Epithelial cell of prostate (primary cell): Measurements from ENCODE around the gene IKZF5.

ENCODE experiments used
- DNase-seq: peaks from one replicate; pipeline ENCODE4 v3.0.0-alpha.2; 2011; ENCODE audit warnings: low read depth, low spot score
- H3K27ac ChIP-seq: fragments of 450-650 bp; 2 replicates; pipeline ENCODE4 v1.5.1; 2017; ENCODE audit warnings: mild to moderate bottlenecking

IKZF5 gene

DNA sequence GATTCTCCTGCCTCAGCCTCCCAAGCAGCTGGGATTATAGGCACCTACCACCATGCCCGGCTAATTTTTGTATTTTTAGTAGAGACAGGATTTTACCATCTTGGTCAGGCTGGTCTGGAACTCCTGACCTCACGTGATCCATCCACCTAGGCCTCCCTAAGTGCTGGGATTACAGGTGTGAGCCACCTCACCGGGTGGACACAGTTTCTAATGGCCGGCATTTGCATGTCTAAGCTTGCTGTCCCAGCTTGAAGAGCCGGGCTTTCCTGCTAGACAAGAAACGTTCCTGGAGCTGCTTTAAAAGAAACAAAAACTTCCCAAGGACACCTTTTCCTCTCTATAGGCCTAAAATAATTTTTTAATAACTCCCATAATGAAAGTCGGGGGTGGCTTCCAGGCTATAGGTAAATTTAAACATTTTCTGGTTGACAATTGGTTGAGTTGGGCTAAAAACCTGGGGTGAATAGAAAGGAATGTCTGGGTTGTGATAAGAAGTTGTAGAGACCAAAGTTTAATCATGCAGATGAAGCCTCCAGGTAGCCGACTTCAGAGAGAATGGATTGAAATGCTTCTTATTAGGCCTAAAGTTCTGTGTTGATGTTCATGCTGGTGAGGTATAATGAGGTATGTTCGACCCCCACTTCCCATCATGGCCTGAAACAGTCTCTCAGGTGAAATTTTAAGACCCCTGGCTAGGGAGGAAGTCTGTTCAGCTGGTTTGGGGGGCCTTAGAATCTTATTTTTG, 9.0 kb upstream of the IKZF5 start:
- peak; percentile 12 for DNase-seq
- no peak overlapping the region for H3K27ac ChIP-seq

DNA sequence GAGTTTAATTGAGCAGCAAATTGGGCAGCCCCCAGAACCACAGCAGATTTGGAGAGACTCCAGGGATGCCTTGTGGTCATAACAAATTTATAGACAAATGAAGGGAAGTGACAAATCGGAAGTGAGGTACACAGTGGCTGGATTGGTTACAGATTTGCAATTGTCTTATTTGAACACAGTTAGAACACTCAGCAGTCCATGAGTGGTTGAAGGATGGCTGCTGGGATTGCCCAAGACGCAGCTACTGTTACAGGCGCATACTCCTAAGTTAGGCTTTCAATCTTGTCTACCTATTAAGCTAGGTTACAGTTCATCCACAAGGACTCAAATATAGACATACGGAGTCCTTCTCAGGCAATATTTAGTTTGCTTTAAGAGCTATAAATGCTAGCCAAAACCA, 7.6 kb upstream of the IKZF5 start:
- no peak overlapping the region for H3K27ac ChIP-seq
- DNase-seq = no peak

DNA sequence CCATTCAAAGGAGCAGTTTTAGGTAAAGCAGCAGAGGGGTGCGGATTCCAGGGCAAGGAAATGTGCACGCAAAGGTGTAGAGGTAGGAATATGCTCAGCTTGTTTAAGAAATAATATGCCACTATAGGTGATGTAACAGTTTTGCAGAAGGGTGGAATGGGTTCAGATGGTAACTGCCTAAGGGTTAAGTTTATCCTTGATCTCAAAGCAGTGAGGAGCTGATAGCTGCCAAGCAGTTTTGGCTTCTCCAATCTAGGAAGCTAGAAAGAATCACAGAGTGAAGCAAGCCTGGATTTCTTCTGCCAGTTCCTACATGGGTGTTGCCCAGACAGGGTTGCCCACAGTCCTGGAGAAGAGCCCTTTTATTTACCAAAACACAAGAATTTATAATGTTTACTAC, 6.2 kb upstream of the IKZF5 start:
- DNase-seq = no peak

DNA sequence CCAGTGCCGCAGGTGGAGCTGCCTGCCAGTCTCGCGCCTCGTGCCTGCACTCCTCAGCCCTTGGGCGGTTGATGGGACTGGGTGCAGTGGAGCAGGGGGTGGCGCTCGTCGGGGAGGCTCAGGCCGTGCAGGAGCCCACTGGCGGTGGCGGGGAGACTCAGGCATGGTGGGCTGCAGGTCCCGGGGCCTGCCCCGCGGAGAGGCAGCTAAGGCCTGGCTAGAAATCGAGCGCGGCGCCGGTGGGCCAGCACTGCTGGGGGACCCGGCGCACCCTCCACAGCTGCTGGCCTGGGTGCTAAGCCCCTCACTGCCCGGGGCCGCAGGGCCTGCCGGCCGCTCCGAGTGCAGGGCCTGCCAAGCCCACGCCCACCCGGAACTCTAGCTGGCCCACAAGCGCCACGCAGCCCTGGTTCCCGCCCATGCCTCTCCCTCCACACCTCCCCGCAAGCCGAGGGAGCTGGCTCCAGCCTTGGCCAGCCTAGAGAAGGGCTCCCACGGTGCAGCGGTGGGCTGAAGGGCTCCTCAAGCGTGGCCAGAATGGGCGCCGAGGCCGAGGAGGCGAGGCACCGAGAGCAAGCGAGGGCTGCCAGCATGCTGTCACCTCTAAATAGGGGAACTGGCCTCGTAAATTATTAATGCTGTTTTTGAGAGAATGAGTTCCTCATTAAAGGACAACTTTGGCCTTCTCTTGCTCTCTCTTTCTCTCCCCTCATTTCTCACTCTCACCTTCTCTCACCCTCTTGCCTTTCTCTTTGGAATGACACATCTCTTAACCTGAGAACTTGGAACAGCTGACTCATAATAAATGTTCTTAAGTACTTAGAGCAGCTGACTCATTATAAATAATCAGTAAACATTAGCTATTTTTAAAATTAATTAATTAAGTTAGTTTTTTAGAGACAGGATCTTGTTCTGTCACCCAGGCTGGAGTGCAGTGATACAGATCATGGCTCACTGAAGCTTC, 5.1 kb upstream of the IKZF5 start:
- no peak overlapping the region for H3K27ac ChIP-seq
- peak; percentile 43 for DNase-seq

More for the DNA sequence above, 6.2 kb upstream of the IKZF5 start:
- H3K27ac ChIP-seq = no peak overlapping the region

GRCh38 chr10:123011987-123012386, 3.4 kb upstream of the IKZF5 start:
- no peak for DNase-seq
- H3K27ac ChIP-seq = no peak overlapping the region

DNA sequence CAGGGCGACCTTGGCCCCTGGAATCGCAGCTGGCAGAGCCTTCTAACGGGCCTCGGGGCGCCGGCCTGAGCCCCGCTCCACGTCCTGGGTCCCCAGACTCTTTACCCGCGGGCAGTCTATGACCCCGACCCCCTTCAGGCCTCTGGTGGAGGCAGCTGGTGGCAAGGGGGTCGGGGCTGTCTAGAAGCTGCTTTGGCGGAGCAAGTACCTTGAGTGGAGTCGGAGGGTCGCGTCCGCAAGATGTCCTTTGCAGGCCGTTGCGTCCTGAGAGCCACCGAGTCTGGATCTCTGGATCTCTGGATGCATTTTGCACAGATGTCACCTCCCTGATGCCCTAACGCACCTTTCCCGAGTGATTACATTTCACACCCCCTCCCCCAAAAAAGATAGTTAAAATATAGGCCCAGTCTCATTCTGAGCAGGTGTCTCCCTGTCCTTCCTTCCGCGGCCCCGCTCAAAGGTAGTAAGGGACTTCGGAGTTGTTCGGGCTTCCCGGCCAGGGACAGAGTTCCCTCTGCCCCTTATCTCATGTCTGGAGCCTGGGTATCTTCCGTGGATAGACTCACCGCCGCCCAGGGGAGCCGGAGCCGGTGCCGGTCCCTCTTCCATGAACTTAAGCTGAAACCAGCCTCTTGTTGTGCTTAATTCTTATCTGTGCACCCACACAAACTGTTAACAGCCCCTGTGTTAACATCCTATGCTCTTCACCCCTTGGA, 668 bp upstream of the IKZF5 start:
- no peak for DNase-seq
- no peak overlapping the region for H3K27ac ChIP-seq

DNA sequence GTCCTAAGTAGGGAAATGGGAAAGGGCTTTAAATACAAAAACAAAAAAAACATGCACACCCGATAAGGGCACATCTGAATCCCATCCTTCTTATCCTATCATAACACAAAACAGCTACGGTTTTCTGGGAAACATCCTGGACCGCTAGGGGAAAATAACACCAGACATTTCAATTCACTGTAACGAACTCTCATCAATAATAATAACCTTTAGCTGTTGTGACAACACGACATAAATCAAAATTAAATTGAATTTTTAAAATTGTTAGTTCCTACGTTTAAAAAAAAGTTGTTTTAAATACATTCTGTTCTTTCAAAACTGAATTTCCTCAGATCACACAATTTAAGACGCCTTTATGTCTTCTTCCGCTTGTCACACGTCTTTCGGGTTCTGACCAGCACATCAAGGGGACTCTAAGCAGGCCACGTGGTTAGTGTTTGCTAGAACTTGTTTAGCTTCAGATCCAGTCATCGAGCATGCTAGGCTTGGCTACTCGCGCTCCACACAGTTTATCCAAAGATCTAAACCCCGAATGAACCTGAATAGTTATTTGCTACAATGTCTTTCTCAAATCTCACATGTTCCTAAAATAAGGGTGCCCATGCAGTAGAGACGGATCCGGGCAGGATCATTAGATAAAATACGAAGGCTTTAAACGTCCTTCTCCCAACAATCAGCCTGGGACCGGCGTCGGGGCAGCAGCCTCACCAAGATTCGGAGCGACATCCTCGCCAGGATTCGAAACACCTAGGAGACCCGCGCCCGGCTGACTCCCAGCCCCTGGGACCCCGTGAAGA, 839 bp downstream of the IKZF5 start:
- peak; percentile 41 for DNase-seq
- H3K27ac ChIP-seq = peak overlapping the region; percentile 56

DNA sequence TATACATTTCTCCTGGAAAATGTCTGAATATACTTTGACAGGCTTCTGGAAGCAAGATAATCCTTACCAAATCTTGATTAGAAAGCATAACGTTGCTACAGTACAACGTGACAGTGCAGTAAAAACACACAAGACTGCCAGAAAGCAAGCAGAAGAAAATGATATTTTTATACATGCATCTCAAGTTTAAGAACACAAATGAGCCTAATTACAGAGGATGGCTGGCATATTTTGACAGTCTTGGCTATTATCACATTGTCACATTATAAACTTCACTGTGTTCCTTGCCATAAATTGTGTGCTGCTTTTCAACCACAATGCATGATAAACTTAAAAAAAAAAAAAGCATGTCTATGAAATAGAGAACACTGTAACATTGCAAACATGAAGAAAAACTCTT, 4.3 kb downstream of the IKZF5 start:
- no peak for DNase-seq
- no peak overlapping the region for H3K27ac ChIP-seq

DNA sequence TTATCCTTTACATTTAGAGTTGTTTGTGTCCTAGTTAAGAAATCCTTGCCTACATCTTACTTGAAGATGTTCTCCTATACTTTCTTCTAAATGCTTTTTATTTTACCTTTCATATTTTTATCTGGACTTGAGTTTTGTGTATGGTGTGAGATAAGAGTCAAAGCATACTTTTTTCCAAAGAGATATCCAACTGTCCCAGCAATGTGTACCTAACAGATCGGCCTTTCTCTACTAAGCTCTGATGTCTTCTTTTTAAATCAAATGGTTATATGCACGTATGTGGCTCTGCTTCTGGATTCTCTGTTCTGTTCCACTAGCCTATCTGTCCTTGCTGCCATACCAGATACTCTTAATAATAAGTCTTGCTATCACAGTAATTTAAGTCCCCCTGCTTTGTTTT, 7.2 kb downstream of the IKZF5 start:
- no peak overlapping the region for H3K27ac ChIP-seq
- DNase-seq = no peak

DNA sequence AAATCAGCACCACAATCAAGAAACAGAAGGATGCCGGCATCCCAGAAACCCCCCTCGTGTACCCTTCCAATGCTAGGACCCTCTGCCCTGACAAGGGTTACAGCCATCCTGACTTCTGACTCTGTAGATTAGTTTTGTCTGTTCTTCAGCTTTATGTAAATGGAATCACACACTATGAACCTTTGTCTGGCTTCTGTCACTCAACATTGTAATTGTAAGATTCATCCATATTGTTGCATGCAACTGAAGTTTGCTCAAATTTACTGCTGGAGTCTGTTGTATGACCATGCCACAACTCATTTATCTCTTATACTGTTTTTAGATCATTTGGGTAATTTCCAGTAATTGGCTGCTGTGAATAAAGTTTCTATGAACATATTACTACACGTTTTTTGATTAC, 8.4 kb downstream of the IKZF5 start:
- H3K27ac ChIP-seq = no peak overlapping the region
- DNase-seq = no peak

- H3K27ac ChIP-seq = no peak overlapping the region
- no peak for DNase-seq
Observed at GRCh38 chr10:122999347-122999746, 9.2 kb downstream of the IKZF5 start.

- DNase-seq = no peak
- H3K27ac ChIP-seq = no peak overlapping the region
Observed at GRCh38 chr10:122998934-122999333, 9.7 kb downstream of the IKZF5 start.

GRCh38 chr10:122998360-122998917, 10.2 kb downstream of the IKZF5 start:
- H3K27ac ChIP-seq = no peak overlapping the region
- DNase-seq = no peak

DNA sequence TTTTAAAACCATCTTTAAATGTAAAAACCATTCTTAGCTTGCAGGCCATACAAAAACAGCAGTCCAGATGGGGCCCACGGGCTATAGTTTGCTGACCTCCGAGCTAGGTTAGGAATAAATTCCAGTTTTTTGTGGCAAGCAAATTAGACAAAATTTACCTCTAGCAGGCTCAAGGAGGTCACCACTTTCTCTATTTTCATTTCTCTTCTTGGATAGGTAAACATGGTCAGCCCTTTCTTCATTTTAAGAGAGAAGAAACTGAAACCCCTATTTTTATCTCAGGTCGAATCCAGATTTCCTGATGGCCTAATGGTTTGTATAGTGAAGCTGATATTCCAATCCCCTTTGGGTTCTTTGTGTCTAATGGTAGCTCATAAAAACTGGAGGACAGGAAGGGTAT, 10.7 kb downstream of the IKZF5 start:
- DNase-seq = no peak
- H3K27ac ChIP-seq = no peak overlapping the region

DNA sequence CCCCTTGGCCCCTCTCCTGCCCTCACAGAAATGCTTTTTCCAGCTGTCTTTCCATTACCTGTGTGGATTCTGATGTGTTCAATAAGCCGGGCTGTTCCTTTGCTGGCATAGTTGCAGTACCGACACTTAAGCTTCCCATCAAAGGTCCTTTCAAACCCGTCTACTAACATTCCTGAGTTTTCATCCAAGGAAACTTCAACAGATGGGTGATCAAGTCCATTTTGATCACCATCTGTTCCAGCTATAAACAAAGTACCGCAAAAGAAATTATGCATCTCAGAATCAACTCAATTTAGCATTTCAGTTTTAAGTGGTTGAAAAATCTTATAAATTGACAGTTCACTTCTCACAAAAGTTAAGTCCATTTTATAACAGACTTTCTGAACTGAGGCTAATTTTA, 12.7 kb downstream of the IKZF5 start:
- no peak overlapping the region for H3K27ac ChIP-seq
- no peak for DNase-seq

DNA sequence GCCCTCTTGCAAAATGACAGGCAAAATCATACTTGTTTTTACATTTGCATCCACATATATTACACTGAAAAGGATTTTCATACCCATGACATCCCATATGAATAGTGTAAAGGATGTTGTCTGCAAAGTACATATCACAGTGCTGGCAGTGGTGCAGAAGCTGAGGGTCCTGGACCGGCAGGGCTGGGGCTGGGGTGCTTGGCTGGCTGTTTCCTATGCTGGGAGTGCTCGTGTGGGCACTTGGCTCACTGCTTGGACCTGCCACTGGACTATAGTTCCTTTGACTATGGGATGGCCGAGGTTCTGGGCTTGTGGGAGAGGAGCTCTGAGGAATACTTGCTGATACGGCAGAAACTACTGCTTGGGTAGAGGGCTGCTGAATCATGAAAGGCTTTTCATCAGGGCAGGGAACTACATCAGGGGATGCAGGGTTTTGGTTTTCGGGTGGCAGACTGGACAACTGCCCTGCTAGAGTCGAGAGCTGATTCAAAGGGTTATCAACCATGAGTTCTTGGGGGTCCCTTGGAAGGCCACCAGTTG, 14.7 kb downstream of the IKZF5 start:
- no peak overlapping the region for H3K27ac ChIP-seq
- DNase-seq = no peak

- no peak overlapping the region for H3K27ac ChIP-seq
- no peak for DNase-seq
Observed at GRCh38 chr10:122992031-122992585, 16.5 kb downstream of the IKZF5 start.

DNA sequence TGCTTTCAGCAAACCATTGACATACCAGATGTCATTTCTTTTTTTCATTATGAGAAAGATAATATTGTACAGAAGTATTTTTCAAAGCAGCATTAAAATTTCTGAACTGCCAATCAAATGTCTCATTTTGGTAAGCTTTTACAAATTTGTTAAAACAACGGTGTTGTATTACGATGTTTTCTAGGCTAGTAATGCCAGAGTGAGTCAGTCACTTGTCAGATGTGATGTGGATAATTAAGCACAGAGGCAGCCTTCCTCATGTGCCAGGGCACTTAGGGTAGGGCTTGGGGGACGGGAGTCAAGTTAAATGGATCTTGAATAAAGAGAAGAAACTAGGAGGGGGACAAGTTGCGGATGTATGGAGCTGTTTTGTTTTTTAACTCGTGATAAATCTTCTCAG, 18.3 kb downstream of the IKZF5 start:
- H3K27ac ChIP-seq = no peak overlapping the region
- DNase-seq = no peak

DNA sequence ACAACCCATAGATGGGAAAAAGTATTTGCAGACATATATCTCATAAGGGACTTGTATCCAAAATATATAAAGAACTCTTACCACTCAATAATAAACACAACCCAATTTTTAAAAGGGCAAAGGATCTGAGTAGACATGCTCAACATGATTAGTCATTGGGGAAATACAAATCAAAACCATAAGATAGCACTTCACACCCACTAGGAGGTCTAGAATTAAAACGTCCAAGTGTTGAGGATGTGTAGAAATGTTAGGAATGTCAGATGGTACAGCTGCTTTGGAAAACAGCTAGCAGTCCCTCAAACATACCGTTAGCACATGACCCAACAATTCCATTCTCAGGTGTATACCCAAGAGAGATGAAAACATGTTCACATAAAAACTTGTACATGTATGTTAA, 20.1 kb downstream of the IKZF5 start:
- no peak overlapping the region for H3K27ac ChIP-seq
- no peak for DNase-seq
